ENCODE results near the gene NLGN3. TPM values are rescaled to one million over a fixed set of nuclear protein-coding genes. Genes with fewer than 3 reads are reported as not detected.

The NLGN3 gene
- polyA plus RNA-seq, 1 experiment: 0.27 TPM

GRCh38 chrX:71217298-71217697 is 72.7 kb downstream of the NLGN3 start:
- ChIA-PET CTCF (no interaction called here), POLR2A (no interaction called here)
- Histone ChIP-seq H3K27me3 (ENCODE audit: control insufficient read depth, insufficient read depth, low read length) (peaks cover 4% of the 10 kb centered on the region; the same call in 1 of the 2 replicates), H3K4me3 (ENCODE audit: low read depth, low read length) (no peak overlapping the region), H3K36me3 (ENCODE audit: control insufficient read depth, insufficient read depth, low read length) (no peaks in the 10 kb centered on the region)
- DNase-seq (ENCODE audit: low read depth): no peak
- TF ChIP-seq CTCF (IDR thresholded peaks at IDR 0.05; ENCODE audit: insufficient read depth, low read depth, low read length): no peak

Small RNAs within 50 kb of the gene (small RNA-seq; reads per million reads assigned to genes)
- gene CXorf65 (ENCODE audit: insufficient read length, low read depth, low replicate concordance): not detected

Other genes starting within 250 kb of the NLGN3 start
- gene TEX11, start 236.1 kb upstream of the NLGN3 start, polyA plus RNA-seq (2011; rRNA removed): not detected in 2 replicates
- not detected in 2 replicates for gene SLC7A3, start 213.7 kb upstream of the NLGN3 start, polyA plus RNA-seq (2011; rRNA removed)
- 76.2 and 82.5 TPM in 2 replicates for gene SNX12, start 76.5 kb upstream of the NLGN3 start, polyA plus RNA-seq (2011; rRNA removed)
- 2.1 and 2.4 TPM in 2 replicates for gene FOXO4, start 49.0 kb upstream of the NLGN3 start, polyA plus RNA-seq (2011; rRNA removed)
- not detected in 2 replicates for gene CXorf65, start 38.1 kb upstream of the NLGN3 start, polyA plus RNA-seq (2011; rRNA removed)
- gene IL2RG, start 33.3 kb upstream of the NLGN3 start, polyA plus RNA-seq (2011; rRNA removed): 0.13 TPM in 1 of 2 replicates, not detected in the other
- gene MED12, start 26.2 kb upstream of the NLGN3 start, polyA plus RNA-seq (2011; rRNA removed): 10.0 and 12.4 TPM in 2 replicates
- not detected in 2 replicates for gene GJB1, start 78.4 kb downstream of the NLGN3 start, polyA plus RNA-seq (2011; rRNA removed)
- gene ZMYM3, start 109.3 kb downstream of the NLGN3 start, polyA plus RNA-seq (2011; rRNA removed): 18.3 and 25.1 TPM in 2 replicates
- 233 and 276 TPM in 2 replicates for gene NONO, start 138.8 kb downstream of the NLGN3 start, polyA plus RNA-seq (2011; rRNA removed)
- 6.8 and 10.5 TPM in 2 replicates for gene ITGB1BP2, start 156.9 kb downstream of the NLGN3 start, polyA plus RNA-seq (2011; rRNA removed)
- gene TAF1, start 221.5 kb downstream of the NLGN3 start, polyA plus RNA-seq (2011; rRNA removed): 11.1 and 17.0 TPM in 2 replicates